ENCODE data around the gene DENND1A.

Gene DENND1A

DNA sequence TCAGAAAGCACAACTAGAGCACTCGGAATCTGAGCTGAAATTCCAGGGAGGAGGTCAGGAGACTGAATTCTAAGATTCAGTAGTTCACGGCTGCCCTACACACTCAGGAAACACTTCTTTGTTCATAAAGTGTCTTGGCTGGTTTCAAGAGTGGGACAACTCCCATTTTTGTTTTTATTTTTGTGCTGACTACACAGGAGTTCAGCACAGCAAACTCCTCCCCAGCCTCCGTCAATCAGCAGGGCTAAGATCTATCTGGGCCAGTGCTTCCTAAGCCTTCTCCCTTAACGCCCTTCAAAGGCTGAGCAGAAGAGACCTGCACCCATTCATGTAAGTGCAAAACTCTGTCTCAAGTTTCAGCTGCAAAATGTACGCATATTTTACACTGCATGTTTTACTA, 323.8 kb downstream of the DENND1A start:
- no peak for DNase-seq

- DNase-seq = no peak
Measured at GRCh38 chr9:123605286-123605685, 324.6 kb downstream of the DENND1A start.

DNA sequence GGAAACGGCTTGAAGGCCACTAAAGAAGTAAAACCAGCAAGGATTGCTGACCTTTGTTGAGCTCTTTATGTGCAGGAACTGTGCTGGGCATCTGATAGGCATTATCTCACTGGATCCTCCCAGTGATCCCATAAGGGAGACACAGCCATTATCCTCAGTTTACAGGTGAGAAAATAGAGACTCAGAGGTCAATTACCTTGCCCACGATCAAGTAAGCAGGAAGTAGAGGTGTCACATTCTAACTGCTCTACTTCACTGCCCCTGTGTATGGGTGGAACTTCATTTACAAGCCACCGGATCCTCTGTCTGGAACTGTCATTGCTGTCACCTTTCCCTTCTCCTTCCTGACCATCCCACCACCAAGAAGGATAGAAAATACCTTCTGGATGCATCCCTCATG, 325.1 kb downstream of the DENND1A start:
- DNase-seq = no peak

DNA sequence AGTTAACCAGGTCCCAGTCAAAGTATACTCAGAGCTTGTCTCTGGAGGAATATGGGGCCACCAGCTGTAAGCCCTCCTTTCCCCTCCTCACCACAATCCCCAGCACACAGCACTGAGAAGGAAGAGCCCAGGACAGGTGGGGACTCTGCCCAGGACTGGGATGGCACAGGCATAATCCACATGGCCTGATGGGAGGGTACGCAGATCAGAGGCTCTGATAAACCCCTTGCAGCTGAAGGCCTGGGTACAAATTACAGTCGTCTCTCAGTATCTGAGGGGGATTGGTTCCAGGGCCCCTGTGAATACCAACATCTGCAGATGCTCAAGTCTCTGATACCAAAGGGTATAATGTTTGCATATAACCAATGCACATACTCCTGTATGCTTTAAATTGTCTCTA, 328.1 kb downstream of the DENND1A start:
- DNase-seq = no peak

DNA sequence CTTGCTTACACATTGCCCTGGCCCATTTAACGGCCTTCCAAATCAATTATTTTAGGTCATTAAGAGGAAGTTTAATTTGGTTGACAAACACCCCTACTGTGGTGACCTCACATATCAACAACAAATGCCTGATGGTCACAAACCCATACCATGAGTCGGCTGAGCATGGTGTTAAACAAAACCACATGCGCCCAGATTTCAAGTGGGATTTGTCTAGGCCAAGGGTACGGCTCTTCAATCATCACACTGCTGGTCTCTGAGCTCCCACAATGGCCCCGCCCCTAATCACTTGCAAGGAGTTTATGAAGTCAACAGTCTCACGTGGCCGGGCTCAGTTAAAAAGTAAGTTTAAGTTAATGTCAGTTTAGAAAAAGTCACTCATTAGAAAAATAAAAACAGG, 330.1 kb downstream of the DENND1A start:
- DNase-seq = no peak

DNA sequence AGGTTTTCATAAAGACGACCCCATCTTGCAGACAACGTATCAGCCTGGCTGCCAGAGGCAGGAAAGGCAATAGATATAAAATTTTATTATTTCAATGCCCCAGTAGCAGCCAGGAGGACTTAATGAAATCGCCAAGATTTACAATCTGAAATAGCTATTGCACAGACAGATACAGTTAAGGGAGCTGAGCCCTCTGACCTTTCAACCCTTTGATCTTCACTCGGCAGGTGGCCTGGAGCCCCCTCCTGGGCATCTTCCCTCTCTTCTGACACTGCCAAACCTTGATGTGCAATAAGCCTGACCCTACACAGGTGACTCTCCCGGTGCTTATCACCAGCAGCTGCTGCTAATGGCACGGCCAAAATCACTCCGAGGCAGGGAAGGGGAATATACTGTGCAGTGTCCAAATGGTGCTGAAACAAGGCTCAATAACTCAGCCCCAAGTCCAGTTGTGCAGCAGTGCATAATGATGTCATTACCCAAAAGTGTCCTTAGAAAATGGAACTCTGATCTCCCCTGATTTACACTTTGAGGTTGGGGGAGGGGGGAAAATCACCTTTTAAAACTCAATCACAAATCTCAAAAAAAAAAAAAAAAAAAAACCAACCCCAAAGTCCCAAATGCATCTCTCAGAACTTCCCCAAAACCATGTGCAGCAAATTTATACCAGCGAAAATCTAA, 331.9 kb downstream of the DENND1A start:
- no peak for DNase-seq

DNA sequence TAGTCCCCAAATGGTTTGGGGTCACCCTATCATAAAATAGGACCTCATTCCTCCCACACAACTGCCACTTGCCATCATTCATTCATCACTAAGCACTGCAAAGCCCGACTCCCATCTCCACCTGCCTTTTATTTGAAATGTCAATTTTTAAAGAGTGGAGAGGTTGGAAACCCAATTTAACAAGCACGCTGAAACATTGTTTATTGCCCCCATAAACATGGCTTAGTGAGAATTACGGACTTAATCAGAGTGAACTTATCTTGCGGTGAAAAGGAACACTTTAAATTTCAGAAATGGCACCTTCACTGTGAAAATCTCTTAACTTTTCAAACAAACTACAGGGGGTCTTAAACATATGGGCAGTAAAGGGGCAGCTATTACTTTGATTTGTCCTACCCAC, 332.9 kb downstream of the DENND1A start:
- no peak for DNase-seq

- DNase-seq = no peak
Measured at GRCh38 chr9:123591283-123591682, 338.6 kb downstream of the DENND1A start.

DNA sequence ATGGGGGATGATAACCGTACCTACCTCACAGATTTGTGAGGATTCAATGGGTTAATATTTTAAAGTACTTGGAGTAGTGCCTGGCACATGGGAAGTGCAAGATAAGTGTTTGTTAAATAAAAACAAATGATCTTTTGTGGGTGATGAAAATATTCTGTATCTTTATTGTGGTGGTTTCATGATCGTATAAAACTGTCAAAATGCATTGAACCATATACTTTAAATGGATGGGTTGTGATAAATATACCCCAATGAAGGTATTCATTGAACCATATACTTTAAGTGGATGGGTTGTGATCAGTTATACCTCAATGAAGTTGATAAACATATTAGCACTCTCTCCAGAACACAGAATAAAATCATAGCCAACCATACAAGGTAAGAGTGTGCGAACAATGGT, 339.4 kb downstream of the DENND1A start:
- no peak for DNase-seq

GRCh38 chr9:123589361-123590239, 340.3 kb downstream of the DENND1A start:
- DNase-seq = no peak

DNA sequence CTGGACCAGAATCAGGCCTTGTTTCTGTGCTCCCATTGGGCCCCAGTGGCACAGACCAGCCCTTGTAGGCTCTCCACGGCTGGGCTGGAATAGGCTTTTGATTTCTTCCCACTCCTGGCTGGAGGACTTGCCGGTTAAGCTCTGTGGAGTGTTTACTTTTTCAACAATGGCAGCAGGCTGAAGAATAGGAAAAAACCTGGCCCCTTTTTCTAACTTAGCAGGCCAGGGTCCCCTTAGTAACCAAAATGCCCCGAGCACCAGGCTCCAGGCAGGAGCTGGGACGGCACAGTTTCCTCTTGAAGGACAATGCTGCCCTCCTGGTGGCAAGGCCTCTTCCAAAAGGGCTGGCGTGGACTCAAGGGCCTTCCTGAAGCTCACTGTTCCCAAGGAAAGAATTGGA, 343.7 kb downstream of the DENND1A start:
- DNase-seq = no peak

DNA sequence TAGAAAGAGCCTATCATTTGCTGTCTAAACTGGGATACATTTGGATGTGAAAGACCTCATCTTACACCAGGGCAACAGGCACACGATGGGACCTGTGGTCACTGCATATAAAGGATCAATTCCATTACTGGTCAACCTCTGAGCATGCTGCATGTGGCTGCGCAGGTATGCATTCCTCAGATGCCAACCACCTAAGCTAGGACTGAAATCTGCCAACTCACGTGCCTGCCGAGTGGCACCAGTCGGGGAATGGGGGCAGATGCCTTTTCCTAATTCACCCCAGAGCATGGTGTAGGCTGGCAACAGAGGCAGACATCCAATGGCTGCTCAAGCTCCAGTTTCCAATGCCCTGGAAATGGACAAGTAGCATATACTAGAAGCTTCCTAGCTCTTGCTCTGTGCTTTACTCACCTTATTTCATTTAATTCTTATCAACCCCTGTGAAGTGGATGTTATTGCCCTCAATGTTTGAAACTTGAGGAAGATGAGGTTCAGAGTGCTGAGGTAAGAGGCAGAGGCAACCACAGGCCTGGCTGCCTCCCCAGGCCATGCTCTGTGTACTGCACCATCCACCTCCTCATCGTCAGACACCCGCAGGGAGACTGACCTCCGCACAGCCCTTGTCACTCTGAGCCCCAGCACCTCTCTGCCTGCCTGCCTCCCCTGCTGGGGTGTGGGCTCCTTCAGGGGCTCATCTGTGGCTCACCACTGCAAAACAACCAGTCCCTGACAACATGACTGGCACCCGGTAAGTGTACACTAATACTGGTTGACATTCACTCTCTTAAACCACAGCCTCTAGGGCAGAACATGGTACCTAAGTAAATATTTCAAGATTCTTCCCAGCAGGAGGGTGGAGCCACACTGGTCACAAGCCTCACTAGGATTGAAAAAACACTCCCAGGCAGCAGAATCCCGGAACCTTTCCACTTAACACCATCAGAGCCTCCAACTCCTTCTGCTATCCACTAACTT, 345.4 kb downstream of the DENND1A start:
- peak; percentile 41 for DNase-seq

DNA sequence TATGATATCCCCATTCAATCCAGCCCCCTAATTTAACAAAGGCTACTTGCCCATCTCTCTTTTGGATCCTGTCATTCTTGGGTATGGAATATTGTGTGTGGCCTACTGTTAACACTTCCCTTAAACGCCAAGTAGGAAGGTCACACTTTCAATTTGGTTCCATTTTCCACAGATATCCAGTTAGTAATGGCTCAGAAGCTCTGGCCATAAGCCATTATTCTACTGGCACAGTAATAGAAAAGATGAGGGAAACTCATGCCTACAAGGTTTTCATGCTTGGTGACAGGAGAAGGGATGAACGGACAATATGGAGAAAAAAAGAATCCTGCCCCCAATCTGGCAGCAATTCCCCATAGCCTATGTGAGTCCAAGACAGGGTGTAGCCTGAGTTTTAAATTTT, 346.3 kb downstream of the DENND1A start:
- no peak for DNase-seq

GRCh38 chr9:123571240-123571639, 358.7 kb downstream of the DENND1A start:
- no peak for DNase-seq

GRCh38 chr9:123568691-123569688, 360.9 kb downstream of the DENND1A start:
- DNase-seq = peak; percentile 27

- DNase-seq = no peak
Measured at GRCh38 chr9:123567013-123567412, 362.9 kb downstream of the DENND1A start.

- DNase-seq = no peak
Measured at GRCh38 chr9:123564652-123565051, 365.3 kb downstream of the DENND1A start.

DNA sequence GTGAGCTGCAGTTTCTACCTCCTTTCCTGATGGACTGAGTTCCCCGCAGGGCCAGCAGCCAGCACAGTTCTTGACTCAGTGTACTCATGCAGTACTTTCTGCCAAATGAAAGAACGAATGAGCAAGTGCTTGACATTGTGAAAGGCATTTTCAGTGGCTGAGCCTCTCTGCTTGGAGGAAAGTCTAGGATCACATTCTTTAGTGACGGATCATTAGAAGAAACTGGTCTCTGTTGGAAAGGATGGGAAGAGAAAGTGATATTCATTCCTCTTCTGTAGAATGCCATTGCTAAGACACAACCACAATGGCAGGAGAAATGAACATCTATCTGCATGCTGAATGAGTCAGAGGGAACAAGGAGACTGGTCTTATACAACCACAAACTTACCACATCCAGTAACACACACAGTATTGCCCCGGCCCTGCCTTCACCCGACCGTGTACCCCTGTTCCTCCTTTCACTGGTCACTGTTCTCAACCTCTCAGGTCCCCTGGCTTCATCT, 367.0 kb downstream of the DENND1A start:
- DNase-seq = no peak

- DNase-seq = peak; percentile 77
Measured at GRCh38 chr9:123561046-123561445, 368.9 kb downstream of the DENND1A start.

DNA sequence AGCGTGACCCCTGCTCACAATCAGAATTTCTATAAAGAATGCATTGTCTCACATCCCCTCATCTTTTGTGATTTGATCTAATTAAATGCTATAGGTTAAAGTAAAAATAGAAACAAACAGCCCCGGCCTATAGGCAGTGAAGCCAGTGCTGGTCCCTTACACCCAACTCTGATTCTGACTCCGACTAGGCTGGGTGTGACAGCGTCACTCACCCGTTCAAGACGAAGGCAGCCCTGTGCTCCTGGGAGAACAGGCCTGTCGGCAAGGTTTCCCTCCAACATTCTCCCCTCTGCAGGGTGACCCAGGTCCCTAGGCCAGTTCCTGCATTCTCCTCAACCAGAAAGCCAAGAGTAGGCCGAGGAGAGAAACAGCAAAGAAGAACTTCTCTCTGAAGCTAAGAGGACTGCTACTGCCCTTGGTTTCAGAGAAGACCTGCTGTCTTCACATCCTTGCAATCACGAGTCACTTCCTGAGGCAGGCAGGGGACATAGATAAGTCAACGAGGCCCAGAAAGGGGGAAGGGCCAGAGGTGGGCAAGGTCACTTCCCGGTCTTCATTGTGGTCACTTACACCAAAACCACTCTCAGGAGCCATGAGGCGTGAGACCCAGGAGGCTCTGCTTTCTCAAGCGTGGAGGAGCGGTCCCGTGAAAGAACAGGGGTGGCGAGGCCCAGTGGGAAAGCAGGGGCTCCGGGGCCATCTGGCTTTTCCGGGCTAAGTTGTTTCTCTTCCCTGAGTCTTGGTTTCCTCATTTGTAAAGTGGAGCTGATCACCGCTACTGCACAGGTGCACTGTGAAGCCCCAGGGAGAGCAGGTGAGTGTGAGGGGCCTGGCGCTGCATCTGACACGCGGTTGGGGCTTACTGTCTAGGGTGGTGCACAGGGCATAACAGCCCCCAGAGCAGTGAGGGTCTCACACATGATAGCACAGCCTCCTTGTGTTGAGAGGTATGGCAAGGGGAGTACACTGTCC, 373.2 kb downstream of the DENND1A start:
- no peak for DNase-seq
